HG02840 (cell line): ENCODE results near the gene EIF4E1B.

ENCODE experiments used
- ATAC-seq: cut with Tn5 transposase; IDR thresholded peaks from one replicate; pipeline ENCODE4 v1.9.1; 2021; ENCODE audit warnings: mild to moderate bottlenecking, moderate library complexity, moderate number of reproducible peaks; ENCODE audit not compliant: unreplicated experiment, low FRiP score

The EIF4E1B gene

GRCh38 chr5:176644878-176645670, 14.6 kb downstream of the EIF4E1B start:
- ATAC-seq: no peak

GRCh38 chr5:176646049-176646706, 15.7 kb downstream of the EIF4E1B start:
- no peak for ATAC-seq

- ATAC-seq: peak; percentile 12
Observed at GRCh38 chr5:176646707-176647029, 16.2 kb downstream of the EIF4E1B start.

- peak; percentile 91 for ATAC-seq
Observed at GRCh38 chr5:176647030-176647842, 16.8 kb downstream of the EIF4E1B start, which contains the start of gene TSPAN17. Gene TSPAN17 (plus strand): TSS chr5:176647484. CDS start chr5:176647616, 132 bp downstream.

GRCh38 chr5:176647843-176648473, 17.5 kb downstream of the EIF4E1B start:
- no peak for ATAC-seq

- ATAC-seq: no peak
Observed at GRCh38 chr5:176648474-176649194, 18.2 kb downstream of the EIF4E1B start.

- no peak for ATAC-seq
Observed at GRCh38 chr5:176650354-176650884, 19.9 kb downstream of the EIF4E1B start.

GRCh38 chr5:176651472-176651980, 21.1 kb downstream of the EIF4E1B start:
- ATAC-seq: no peak

- ATAC-seq: no peak
Observed at GRCh38 chr5:176652136-176652535, 21.7 kb downstream of the EIF4E1B start.

- no peak for ATAC-seq
Observed at GRCh38 chr5:176653401-176654385, 23.2 kb downstream of the EIF4E1B start.

- ATAC-seq: no peak
Observed at GRCh38 chr5:176654856-176655255, 24.4 kb downstream of the EIF4E1B start.

- ATAC-seq: no peak
Observed at GRCh38 chr5:176656467-176656990, 26.1 kb downstream of the EIF4E1B start.

GRCh38 chr5:176658007-176658599, 27.6 kb downstream of the EIF4E1B start:
- ATAC-seq: no peak

GRCh38 chr5:176658817-176659511, 28.5 kb downstream of the EIF4E1B start:
- no peak for ATAC-seq

GRCh38 chr5:176659512-176659839, 29.0 kb downstream of the EIF4E1B start:
- no peak for ATAC-seq

- ATAC-seq: no peak
Observed at GRCh38 chr5:176659860-176660461, 29.5 kb downstream of the EIF4E1B start.

GRCh38 chr5:176660530-176660859, 30.0 kb downstream of the EIF4E1B start:
- ATAC-seq: peak; percentile 26
